Activated CD8-positive, alpha-beta memory T cell treated with anti-CD3 and anti-CD28 coated beads, Interleukin-2, amount 50 U/mL, for 24 hours (primary cell): Measurements from ENCODE around the gene DBF4B.

Experiments used
- DNase-seq: peaks from one replicate; pipeline ENCODE4 v3.0.0-alpha.2; 2020; ENCODE audit errors: extremely low read depth

DBF4B gene

GRCh38 chr17:44797802-44798201 is 89.3 kb downstream of the DBF4B start:
- DNase-seq, result no peak

- no peak for DNase-seq
Measured at GRCh38 chr17:44798356-44798755, 89.9 kb downstream of the DBF4B start.
